Measurements from ENCODE around the gene SH3PXD2B.

Gene SH3PXD2B

DNA sequence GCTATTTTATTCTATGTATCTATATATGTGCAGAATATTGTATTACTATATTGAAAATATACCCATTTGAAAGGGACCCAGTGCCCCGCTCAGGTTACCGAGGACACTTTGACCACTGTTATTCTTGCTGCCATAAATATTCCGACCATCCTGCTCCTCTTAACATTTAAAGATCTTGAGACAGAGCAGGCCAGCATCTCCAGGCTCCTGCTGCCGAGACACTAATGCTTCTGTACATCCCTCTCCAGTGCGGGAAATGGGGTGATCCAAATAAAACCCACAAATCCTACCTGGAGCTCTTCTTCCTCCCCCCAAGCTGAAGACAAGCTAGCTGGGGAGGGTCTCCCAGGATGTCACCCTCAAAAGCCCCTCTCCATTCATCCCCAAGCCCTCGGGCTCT is 3.9 kb downstream of the SH3PXD2B start:
- peaks cover 16% of the 10 kb centered on the region for H3K4me1 Mint-ChIP-seq
- no peak overlapping the region for H3K27ac Mint-ChIP-seq
- peaks cover 6% of the 10 kb centered on the region for H3K27me3 Mint-ChIP-seq
- no peaks in the 10 kb centered on the region for H3K36me3 Mint-ChIP-seq
- no peak overlapping the region for H3K4me3 Mint-ChIP-seq
- H3K9me3 Mint-ChIP-seq, result no peaks in the 10 kb centered on the region

- Mint-ChIP-seq H3K27ac (no peak overlapping the region), H3K9me3 (no peaks in the 10 kb centered on the region), H3K36me3 (no peaks in the 10 kb centered on the region), H3K27me3 (peaks cover 9% of the 10 kb centered on the region), H3K4me3 (no peak overlapping the region), H3K4me1 (peaks cover 8% of the 10 kb centered on the region)
Observed at GRCh38 chr5:172448999-172449398, 5.3 kb downstream of the SH3PXD2B start.

- Mint-ChIP-seq H3K9me3 (no peaks in the 10 kb centered on the region), H3K4me1 (peaks cover 4% of the 10 kb centered on the region), H3K4me3 (no peak overlapping the region), H3K36me3 (no peaks in the 10 kb centered on the region), H3K27ac (no peak overlapping the region), H3K27me3 (peaks cover 6% of the 10 kb centered on the region)
Observed at GRCh38 chr5:172447646-172448365, 6.5 kb downstream of the SH3PXD2B start.

- Mint-ChIP-seq H3K4me1 (peaks cover 4% of the 10 kb centered on the region), H3K27me3 (peaks cover 6% of the 10 kb centered on the region), H3K36me3 (no peaks in the 10 kb centered on the region), H3K27ac (no peak overlapping the region), H3K9me3 (no peaks in the 10 kb centered on the region), H3K4me3 (no peak overlapping the region)
Observed at GRCh38 chr5:172446336-172447051, 7.8 kb downstream of the SH3PXD2B start.

- Mint-ChIP-seq H3K9me3 (no peaks in the 10 kb centered on the region), H3K27me3 (peaks cover 4% of the 10 kb centered on the region), H3K36me3 (no peaks in the 10 kb centered on the region), H3K4me1 (peaks cover 4% of the 10 kb centered on the region), H3K27ac (no peak overlapping the region), H3K4me3 (no peak overlapping the region)
Observed at GRCh38 chr5:172445866-172446265, 8.5 kb downstream of the SH3PXD2B start.

DNA sequence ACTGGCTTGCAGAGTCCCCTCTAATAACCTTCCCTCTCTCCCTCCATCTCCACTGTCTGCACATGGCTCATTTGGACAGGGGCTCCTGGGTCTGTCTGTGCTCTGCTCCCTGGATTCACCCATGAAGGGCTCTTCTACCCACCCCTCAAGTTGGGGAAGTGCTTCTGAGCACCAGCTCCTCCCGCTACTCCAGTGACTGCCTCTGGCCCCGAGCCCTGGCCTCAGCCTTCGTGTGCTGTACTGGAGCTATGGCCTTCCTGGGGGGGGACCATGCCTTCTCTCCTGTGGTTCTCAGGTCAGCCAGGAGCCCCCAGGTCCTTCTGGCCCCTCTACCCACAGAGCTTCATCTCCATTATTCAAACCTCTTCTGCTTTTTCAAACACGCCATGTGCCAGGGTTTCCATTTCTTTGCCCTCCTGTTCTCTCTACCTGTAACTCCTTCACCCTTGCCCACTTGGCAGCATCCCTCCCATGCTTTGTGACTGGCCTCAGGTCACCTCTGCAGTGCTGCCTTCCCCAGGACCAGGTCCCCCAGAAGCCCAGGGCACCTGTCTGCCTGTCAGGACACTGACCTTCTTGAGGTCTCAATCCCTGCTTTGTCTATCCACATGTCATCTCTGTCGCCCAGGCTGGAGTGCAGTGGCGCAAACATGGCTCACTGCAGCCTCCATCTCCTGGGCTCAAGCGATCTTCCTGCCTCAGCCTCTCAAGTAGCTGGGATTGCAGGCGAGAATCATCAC is 9.5 kb downstream of the SH3PXD2B start:
- H3K27ac Mint-ChIP-seq, result no peak overlapping the region
- H3K4me3 Mint-ChIP-seq, result no peak overlapping the region
- no peaks in the 10 kb centered on the region for H3K9me3 Mint-ChIP-seq
- no peaks in the 10 kb centered on the region for H3K36me3 Mint-ChIP-seq
- H3K27me3 Mint-ChIP-seq, result peaks cover 4% of the 10 kb centered on the region
- peaks cover 4% of the 10 kb centered on the region for H3K4me1 Mint-ChIP-seq

- Mint-ChIP-seq H3K27ac (no peak overlapping the region), H3K36me3 (no peaks in the 10 kb centered on the region), H3K9me3 (no peaks in the 10 kb centered on the region), H3K27me3 (peaks cover 4% of the 10 kb centered on the region), H3K4me3 (no peak overlapping the region), H3K4me1 (peaks cover 4% of the 10 kb centered on the region)
Observed at GRCh38 chr5:172444110-172444510, 10.2 kb downstream of the SH3PXD2B start.

DNA sequence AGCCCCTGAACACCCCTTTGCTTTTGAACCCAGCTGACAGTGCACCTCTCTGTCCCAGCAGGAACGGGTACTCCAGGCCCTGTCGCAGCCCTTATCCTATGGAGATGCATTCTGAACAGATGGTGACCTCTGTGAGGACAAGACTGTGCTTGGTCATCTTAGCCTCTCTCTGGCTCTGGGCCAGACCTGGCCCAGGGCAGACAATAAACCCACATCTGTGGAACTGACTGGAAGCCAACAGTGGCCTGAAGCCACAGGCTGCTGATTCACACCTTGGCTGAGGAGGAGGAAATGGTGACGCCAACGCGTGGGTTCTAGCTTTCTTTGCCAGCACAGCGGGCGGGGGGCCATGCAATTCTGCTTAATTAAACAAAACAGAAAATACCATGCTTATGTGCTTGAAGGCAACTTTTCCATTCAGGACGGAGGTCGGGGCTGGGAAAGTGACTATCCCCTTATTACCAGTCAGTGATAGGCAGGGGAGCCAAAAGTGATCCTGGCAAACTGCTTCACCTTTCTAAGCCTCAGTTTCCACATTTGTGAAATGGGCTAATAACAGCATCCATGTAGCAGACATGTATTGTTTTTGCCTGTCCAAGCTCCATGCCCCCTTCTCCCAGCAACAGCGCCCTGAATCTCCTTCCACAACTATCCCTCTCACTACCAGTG is 10.8 kb downstream of the SH3PXD2B start:
- Mint-ChIP-seq H3K9me3 (no peaks in the 10 kb centered on the region), H3K4me3 (no peak overlapping the region), H3K36me3 (no peaks in the 10 kb centered on the region), H3K27ac (no peak overlapping the region), H3K27me3 (peaks cover 4% of the 10 kb centered on the region), H3K4me1 (peaks cover 4% of the 10 kb centered on the region)

- Mint-ChIP-seq H3K4me3 (no peak overlapping the region), H3K4me1 (peaks cover 4% of the 10 kb centered on the region), H3K27me3 (peaks cover 3% of the 10 kb centered on the region), H3K27ac (no peak overlapping the region), H3K9me3 (no peaks in the 10 kb centered on the region), H3K36me3 (no peaks in the 10 kb centered on the region)
Observed at GRCh38 chr5:172442592-172442991, 11.7 kb downstream of the SH3PXD2B start.

DNA sequence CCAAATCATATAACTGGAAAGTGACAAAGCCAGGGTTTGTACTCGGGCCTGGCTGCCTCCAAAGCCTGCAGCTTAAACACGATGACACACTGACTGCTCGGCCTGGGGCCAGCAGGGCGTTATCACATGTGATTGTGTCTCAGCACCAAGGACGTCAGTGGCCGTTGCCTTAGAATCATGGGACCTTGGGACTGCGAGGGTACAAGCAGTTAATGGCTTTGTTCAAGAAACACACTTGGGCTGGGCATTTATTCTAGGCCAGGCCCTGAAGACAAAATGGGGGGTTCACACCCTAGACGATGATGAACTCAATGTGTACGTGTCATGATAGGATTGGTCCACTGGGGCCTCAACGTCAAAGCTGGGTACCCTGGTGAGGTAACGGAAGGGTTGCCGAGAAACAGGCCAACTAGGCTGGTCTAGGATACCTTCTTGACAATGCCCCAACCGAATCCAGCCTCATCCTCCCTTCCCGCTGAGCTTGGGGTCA is 13.0 kb downstream of the SH3PXD2B start:
- Mint-ChIP-seq H3K9me3 (no peaks in the 10 kb centered on the region), H3K36me3 (no peaks in the 10 kb centered on the region), H3K4me1 (peaks cover 4% of the 10 kb centered on the region), H3K27ac (no peak overlapping the region), H3K4me3 (no peak overlapping the region), H3K27me3 (peaks cover 3% of the 10 kb centered on the region)

- H3K27ac Mint-ChIP-seq, result no peak overlapping the region
- H3K4me1 Mint-ChIP-seq, result peaks cover 4% of the 10 kb centered on the region
- H3K27me3 Mint-ChIP-seq, result peaks cover 3% of the 10 kb centered on the region
Observed at GRCh38 chr5:172440486-172440885, 13.8 kb downstream of the SH3PXD2B start.

DNA sequence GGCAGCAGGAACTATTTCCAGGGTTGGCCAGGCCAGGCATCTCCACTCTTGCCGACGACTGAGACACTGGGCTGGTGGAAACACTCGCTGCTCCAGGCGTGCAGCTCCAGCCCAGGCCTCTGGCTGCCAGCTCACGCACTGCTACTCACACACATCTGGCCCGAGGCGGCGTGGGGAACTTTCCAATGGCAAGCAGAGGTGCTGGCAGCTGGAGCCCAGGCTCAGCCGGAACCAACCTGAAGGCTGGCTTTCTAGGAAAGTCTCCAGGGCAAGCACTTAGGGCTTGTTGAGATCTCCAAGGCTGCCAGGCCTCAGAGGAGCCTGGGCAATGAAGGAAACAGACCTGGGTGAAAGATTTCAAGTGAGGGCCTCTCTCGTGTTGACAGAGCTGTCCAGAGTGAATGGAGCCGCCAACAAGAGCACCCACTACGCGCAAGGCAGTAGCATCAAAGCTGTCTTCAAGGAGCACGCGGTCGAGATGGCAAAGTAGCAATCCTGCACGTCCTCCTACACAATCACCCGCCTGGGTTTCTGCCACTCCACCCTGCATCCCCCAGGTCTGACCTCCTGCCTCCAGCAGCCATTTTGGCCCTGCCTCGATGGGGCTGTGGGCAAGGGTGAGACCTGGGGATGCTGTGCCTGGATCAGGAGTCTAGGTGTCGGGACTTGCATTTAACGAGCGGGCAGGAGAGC is 14.4 kb downstream of the SH3PXD2B start:
- H3K36me3 Mint-ChIP-seq, result no peaks in the 10 kb centered on the region
- H3K9me3 Mint-ChIP-seq, result no peaks in the 10 kb centered on the region
- H3K4me3 Mint-ChIP-seq, result no peak overlapping the region
- peaks cover 2% of the 10 kb centered on the region for H3K27me3 Mint-ChIP-seq
- H3K4me1 Mint-ChIP-seq, result peaks cover 4% of the 10 kb centered on the region
- no peak overlapping the region for H3K27ac Mint-ChIP-seq

More at GRCh38 chr5:172440486-172440885, 13.8 kb downstream of the SH3PXD2B start:
- Mint-ChIP-seq H3K9me3 (no peaks in the 10 kb centered on the region), H3K36me3 (no peaks in the 10 kb centered on the region), H3K4me3 (no peak overlapping the region)

DNA sequence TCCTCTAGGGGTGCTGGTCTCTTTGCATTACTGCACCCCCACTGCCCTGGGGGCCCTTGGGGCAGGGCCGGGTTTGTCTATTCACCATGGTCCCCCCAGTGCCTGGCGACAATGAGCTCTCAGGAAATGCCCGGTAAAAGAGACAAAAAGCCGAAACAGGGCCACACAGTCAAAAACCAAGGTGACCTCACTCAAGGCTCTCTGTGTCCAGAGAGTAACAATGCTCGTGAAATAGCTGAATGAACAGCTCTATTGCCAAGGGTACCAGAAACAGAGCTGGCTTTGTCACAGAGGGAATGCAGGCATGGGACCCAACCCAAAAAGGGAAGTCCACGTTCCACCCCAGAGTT is 16.0 kb downstream of the SH3PXD2B start:
- H3K27me3 Mint-ChIP-seq, result no peaks in the 10 kb centered on the region
- H3K36me3 Mint-ChIP-seq, result no peaks in the 10 kb centered on the region
- H3K27ac Mint-ChIP-seq, result no peak overlapping the region
- H3K9me3 Mint-ChIP-seq, result no peaks in the 10 kb centered on the region
- no peak overlapping the region for H3K4me3 Mint-ChIP-seq
- H3K4me1 Mint-ChIP-seq, result peaks cover under 1% of the 10 kb centered on the region

DNA sequence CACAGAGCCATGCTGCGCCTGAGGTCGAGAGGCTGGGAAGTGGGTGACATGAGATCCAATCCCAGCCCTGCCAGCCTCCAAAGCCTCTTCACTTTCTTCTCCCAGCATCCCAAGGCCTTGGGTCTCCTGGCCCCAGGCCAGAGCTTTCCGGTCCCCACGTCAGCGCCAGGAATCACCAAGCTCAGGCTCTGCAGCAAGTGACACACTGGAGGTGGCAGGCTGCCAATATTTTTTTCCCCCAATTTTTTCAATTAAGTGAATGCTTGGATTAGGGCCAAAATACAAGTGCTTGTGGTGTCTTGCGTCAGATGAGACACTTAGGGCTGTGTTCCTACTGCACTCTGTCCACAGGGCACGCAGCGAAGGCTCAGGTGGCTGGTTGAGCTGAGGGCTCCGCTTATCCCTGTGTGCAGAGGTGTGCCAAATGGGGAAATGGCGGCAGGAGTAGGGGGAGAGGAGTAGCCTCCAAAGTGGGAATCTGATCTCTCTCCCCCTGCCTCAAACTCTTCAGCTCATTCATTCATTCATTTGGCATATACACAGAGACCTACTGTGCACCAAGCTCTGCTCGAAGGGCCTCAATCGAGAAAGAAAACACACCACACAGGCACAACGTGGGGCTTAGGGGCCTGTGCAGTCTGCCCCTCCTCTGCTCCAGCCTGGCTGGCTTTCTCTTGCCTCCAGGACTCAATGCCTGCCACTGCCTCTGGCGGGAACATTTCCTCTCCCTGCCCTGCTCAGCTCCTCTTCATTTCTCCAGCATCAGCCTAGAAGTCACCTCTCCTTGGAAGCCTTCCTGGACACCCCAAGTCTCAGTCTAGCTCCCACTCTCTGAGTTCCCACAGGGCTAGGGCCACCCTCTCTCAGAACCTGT is 16.6 kb downstream of the SH3PXD2B start:
- no peaks in the 10 kb centered on the region for H3K36me3 Mint-ChIP-seq
- H3K27ac Mint-ChIP-seq, result no peak overlapping the region
- no peaks in the 10 kb centered on the region for H3K27me3 Mint-ChIP-seq
- H3K4me3 Mint-ChIP-seq, result no peak overlapping the region
- H3K4me1 Mint-ChIP-seq, result no peaks in the 10 kb centered on the region
- no peaks in the 10 kb centered on the region for H3K9me3 Mint-ChIP-seq

Measured in activated naive CD4-positive, alpha-beta T cell treated with anti-CD3 and anti-CD28 coated beads, Interleukin-2, amount 50 U/mL, for 24 hours (primary cell).